ENCODE measurements around the gene PELI2.

PELI2 gene

DNA sequence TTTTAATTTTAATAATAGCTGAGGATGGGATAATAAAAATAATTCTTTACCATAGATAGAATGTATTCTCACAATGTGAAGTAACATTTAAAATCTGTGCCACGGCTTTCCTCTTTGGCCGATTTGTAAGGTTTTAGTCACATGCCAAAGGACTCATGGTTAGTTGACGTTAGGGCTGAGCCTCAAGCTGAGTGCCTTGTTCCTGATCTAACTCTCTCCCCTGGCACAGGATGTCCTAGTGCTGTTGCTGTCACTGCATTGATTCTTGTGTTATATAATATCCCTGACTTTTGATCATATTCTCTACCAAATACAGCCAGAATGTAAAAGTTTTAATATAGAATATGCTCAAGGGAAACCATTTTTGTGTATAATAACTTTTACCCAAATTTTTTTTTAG lies 144.3 kb downstream of the PELI2 start:
- Histone ChIP-seq H3K36me3 (no peaks in the 10 kb centered on the region), H3K27me3 (peaks cover 15% of the 10 kb centered on the region), H3K4me3 (ENCODE audit: low read depth, low read length) (no peak overlapping the region), H3K9me3 (no peaks in the 10 kb centered on the region), H3K4me1 (no peaks in the 10 kb centered on the region)
- no peak for DNase-seq
- TF ChIP-seq, protein P1, sequence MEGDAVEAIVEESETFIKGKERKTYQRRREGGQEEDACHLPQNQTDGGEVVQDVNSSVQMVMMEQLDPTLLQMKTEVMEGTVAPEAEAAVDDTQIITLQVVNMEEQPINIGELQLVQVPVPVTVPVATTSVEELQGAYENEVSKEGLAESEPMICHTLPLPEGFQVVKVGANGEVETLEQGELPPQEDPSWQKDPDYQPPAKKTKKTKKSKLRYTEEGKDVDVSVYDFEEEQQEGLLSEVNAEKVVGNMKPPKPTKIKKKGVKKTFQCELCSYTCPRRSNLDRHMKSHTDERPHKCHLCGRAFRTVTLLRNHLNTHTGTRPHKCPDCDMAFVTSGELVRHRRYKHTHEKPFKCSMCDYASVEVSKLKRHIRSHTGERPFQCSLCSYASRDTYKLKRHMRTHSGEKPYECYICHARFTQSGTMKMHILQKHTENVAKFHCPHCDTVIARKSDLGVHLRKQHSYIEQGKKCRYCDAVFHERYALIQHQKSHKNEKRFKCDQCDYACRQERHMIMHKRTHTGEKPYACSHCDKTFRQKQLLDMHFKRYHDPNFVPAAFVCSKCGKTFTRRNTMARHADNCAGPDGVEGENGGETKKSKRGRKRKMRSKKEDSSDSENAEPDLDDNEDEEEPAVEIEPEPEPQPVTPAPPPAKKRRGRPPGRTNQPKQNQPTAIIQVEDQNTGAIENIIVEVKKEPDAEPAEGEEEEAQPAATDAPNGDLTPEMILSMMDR (IDR thresholded peaks at IDR 0.05; ENCODE audit: low read depth, low read length) = no peak

DNA sequence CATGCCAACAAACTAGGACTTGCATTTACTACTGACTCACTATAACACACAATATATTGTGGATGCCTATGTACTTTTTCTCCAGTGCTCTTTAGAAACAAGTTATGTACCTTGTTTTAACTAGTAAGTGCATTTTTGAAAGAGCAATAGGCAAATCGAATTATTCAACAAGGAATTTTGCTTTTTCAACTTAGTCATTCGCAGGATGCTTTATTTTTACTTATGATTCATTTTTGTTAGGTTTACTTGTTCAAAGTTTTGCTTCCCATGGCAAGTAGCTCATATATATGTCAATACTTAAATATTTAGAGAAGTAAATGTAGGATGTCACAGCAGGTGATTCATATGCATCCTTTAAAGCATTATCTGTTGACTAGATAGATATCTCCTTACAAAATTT lies 149.8 kb downstream of the PELI2 start:
- no peaks in the 10 kb centered on the region for H3K9me3 ChIP-seq
- TF ChIP-seq, protein P1 (IDR thresholded peaks at IDR 0.05; ENCODE audit: low read depth, low read length) = no peak
- no peaks in the 10 kb centered on the region for H3K4me1 ChIP-seq
- H3K36me3 ChIP-seq = no peaks in the 10 kb centered on the region
- no peak overlapping the region for H3K4me3 ChIP-seq (ENCODE audit: low read depth, low read length)
- DNase-seq = no peak
- peaks cover 1% of the 10 kb centered on the region; the same call in 1 of the 2 replicates for H3K27me3 ChIP-seq

DNA sequence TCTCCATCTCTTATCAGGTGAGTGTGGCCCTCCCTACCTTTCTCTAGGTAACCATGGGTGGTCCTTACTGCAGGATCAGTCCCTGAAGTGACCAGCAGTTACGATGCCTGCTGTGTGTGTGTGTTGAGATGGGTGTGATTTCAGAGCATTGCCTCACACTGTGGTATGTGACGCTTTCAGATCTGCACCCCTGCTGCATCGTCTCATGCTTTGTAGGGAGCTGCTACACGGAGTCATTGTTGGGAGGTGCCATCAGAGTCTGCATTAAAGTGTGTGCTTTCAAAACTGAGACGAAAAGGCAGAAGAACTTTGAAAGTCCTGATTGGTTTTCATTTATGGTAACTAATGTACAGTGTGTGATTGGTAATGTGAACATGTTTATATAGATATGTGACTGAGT lies 150.5 kb downstream of the PELI2 start:
- DNase-seq = no peak
- Histone ChIP-seq H3K36me3 (no peaks in the 10 kb centered on the region), H3K4me3 (ENCODE audit: low read depth, low read length) (no peak overlapping the region), H3K9me3 (no peaks in the 10 kb centered on the region), H3K4me1 (no peaks in the 10 kb centered on the region), H3K27me3 (no peaks in the 10 kb centered on the region)
- TF ChIP-seq, protein P1 (IDR thresholded peaks at IDR 0.05; ENCODE audit: low read depth, low read length) = no peak

DNA sequence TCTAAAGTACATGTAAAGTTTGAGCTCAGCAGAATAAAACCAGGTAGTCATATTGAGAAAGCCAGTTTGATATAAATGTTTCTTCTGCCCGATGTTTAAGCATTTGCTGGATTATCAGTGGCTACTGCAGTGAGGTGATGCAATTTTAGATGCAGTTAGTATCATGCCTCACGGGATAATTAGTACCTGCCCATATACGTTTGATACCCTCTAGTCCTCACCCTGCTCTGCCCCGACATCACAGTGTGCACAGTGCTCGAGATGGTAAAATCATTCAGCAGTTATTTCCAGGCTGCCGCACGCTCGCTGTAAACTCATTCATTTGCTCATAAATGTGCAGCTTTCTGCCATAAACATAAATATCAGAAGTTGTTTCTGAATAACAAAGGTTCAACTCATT lies 152.7 kb downstream of the PELI2 start:
- Histone ChIP-seq H3K4me3 (ENCODE audit: low read depth, low read length) (no peak overlapping the region), H3K36me3 (no peaks in the 10 kb centered on the region), H3K4me1 (no peaks in the 10 kb centered on the region), H3K9me3 (no peaks in the 10 kb centered on the region), H3K27me3 (no peaks in the 10 kb centered on the region)
- TF ChIP-seq, protein P1 (IDR thresholded peaks at IDR 0.05; ENCODE audit: low read depth, low read length) = no peak
- no peak for DNase-seq

DNA sequence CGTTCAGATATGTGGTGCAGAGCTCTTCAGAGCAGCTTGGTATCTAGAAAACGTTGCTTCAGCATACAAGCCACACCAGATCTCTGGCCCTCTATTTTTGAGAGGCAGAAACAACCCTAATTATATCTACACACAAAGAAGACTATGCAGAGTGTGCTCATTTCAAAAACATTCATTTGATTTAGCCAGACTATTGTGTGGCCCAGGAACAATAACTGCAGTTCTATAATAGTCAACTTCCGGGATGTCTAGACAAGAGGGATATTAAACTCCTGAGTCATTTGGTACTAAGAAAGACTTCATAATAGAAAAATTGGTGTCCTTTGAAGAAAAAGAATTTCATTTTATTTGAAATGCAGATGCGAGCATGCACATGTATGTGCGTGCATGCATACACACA lies 153.8 kb downstream of the PELI2 start:
- Histone ChIP-seq H3K9me3 (no peaks in the 10 kb centered on the region), H3K4me1 (no peaks in the 10 kb centered on the region), H3K4me3 (ENCODE audit: low read depth, low read length) (no peak overlapping the region), H3K27me3 (no peaks in the 10 kb centered on the region), H3K36me3 (no peaks in the 10 kb centered on the region)
- TF ChIP-seq, protein P1 (IDR thresholded peaks at IDR 0.05; ENCODE audit: low read depth, low read length) = no peak
- no peak for DNase-seq

DNA sequence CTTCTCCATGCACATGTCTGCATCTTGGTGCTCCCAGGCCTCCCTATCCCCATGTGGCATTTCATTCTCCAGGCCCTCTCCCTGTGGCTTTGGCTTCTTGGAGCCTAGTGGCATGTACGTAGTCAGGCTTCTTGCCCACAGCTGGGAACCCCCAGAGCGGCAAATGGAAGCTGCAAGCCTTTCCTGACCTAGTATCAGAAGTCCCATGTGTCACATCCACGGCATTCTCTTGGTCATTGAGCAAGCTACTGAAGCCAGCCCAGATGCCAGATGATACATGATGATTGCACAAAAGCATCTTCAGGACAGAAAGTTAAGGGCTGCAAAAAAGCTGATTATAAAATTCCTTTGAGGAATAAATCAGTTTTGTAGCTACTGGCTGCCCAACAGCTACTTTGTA lies 154.9 kb downstream of the PELI2 start:
- Histone ChIP-seq H3K4me1 (no peaks in the 10 kb centered on the region), H3K36me3 (no peaks in the 10 kb centered on the region), H3K9me3 (no peaks in the 10 kb centered on the region), H3K27me3 (no peaks in the 10 kb centered on the region), H3K4me3 (ENCODE audit: low read depth, low read length) (no peak overlapping the region)
- TF ChIP-seq, protein P1 (IDR thresholded peaks at IDR 0.05; ENCODE audit: low read depth, low read length) = no peak
- no peak for DNase-seq

Data from BE2C (cell line).